Measurements from ENCODE around the gene BRME1.

The BRME1 gene

DNA sequence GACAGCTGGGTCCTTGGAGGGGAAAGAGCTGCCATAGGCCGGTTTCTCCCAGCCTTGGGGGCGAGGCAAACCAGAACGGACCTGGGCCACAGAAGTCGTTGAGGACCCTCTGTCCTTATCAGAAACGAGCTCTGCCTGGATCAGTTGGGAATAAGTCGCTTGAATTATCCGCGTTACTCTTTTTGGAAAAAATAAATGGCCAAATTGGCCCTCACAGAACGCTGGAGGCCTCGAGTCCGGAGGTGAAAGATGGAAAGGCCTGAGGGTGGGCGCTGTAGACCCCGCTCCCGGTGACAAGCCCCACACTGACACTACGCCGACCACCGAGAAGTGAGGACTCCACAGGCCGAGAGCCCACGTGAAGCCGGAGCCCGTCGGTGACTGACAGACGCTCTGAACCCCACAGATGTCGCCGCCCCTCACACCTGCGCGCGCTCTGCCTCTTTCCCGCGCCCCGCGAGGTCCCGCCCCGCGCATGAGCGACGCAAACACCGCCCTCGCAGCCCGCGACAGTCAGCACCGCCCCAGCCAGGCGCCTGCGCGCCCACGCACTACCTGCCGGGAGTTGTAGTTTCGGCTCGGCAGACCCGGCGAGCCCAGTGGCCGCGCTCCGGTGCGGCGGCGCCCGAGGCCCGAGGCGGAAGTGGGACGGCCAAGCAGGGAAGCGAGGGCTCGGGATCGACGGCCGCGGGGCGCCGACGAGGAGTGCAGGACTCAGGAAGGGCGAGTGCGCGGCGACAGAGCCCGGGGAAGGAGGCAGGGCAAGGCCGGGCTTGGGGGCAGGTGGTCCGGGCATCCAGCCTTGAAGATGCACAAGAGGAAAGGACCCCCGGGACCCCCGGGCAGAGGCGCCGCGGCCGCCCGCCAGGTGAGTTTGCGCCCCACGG, at the start of gene BRME1, which contains the start of gene CC2D1A:
TSS of gene BRME1 (minus strand) at position 484 of the 887 bp plus-strand sequence. CDS start 1,225 bp downstream, outside the sequence.
TSS of gene CC2D1A (plus strand) at position 568 of the 887 bp plus-strand sequence. CDS start at position 809, 241 bp downstream.
- peak; percentile 89 to 97 (median 92) for DNase-seq (ENCODE audit: low read depth in 4 of 4, low spot score in 1 of 4)

DNA sequence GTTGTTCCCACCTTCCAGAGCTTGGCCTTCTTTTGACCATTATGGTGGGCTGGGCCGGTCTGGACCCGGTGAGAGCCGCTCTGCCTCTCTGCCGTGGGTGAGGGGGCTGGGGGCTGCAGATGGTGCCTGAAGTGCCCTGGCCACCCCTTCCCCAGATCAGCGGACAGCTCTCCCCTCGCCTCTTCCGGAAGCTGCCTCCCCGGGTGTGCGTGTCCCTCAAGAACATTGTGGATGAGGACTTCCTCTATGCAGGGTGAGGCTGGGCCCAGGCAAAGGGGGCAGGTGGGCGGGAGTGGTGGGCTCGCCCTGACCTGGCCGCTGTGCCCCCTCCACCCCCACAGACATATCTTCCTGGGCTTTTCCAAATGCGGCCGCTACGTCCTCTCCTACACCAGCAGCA, 48.3 kb upstream of the BRME1 start:
- no peak for DNase-seq (ENCODE audit: low read depth in 4 of 4, low spot score in 1 of 4)

DNA sequence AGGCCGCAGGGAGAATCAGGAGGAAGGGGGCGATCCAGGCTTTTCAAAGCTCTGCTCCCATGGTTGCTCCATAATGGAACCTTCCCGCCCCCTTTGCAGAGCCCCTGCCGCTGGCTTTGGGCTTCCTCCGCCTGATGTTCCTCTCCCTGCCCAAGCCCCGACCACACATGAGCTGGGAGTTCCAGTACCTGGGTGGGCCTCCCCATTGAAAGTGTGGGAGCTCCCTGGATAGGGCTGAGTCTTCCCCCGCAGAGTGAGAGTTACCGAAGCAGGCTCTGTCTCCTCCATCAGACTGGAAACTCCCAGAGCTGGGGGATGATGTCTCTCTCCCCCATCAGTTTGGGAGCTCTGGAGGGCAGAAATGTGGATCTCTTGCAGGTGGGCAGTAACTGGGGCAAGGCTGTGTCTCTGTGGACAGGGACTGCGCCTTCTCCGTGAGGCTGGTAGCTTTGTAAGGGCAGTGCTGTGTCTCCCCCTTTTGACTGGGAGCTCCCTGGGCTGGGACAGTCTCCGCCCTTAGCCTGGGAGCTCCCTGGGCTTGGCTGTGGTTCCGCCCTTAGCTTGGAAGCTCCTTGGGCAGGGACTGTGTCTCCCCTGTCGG, 47.1 kb upstream of the BRME1 start:
- DNase-seq (ENCODE audit: low read depth in 4 of 4, low spot score in 1 of 4) = no peak

DNA sequence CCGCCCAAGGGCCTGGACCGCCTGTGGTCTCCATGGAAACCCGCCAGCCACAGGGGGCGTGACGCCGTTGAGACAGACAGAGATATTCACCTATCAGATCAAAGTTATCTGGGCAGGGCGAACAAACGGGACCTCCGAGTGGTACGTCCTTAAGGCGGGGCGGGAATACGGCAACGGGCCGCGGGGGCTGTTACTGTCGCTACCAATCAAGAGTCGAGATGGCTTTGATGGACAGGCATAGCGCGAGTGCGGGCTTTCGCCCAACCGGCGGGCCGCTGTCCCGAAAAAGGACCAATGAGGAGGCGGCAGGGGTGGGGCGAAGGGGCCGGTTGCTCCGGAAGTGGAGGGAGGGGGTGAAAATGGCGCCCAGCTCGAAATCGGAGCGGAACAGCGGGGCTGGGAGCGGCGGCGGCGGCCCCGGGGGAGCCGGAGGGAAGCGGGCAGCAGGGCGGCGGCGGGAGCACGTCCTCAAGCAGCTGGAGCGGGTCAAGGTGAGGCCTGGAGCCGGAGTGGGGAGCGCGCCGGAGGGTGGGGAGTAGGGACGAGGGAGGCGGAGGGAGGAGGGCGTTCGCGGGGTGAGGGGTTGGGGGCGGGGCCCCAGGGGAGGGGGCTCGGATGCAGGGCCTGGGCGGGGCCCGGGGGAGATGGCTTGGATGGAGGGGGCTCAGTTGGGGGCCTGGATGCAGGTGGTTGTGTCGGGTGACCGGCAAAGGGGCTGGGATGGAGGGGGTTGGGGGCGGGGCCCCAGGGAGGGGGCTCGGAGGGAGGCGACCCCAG, 46.4 kb upstream of the BRME1 start, which contains the start of gene DCAF15:
TSS of gene DCAF15 (plus strand) at position 356 of the 777 bp plus-strand sequence. CDS start at position 360, 4 bp downstream.
- peak; percentile 88 to 99 (median 98) for DNase-seq (ENCODE audit: low read depth in 4 of 4, low spot score in 1 of 4)

DNA sequence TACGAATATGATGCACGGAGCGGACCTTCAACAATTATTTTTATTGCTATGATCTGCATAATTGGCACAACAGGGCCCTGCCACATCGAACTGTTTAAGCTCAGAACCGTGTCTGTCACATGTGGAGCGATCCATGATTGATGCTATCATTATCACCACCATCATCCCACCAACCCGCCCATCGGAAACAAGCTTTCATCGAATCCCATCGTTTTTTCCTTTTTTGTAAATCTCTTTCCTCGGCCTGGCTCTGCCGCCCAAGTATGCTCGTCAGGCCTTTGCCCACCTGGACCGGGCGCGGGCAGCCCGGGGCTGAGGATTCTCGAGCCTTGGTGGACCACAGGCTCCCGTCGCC, 45.9 kb upstream of the BRME1 start:
- no peak for DNase-seq (ENCODE audit: low read depth in 4 of 4, low spot score in 1 of 4)

DNA sequence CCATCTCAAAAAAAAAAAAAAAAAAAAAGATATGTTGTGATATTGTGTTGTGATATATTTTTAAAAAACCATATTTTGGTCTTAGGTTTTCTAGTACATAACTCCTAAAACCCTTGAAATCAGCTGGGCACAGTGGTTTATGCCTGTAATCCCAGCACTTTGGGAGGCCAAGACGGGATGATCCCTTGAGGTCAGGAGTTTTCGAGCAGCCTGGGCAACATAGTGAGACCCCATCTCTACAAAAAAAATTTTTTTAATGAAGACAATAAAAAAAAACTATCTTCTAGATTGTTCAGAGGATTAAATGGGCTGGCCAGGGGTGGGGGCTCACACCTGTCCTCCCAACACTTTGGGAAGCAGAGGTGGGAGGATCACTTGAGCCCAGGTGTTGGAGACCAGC, 45.1 kb upstream of the BRME1 start:
- DNase-seq (ENCODE audit: low read depth in 4 of 4, low spot score in 1 of 4) = no peak

DNA sequence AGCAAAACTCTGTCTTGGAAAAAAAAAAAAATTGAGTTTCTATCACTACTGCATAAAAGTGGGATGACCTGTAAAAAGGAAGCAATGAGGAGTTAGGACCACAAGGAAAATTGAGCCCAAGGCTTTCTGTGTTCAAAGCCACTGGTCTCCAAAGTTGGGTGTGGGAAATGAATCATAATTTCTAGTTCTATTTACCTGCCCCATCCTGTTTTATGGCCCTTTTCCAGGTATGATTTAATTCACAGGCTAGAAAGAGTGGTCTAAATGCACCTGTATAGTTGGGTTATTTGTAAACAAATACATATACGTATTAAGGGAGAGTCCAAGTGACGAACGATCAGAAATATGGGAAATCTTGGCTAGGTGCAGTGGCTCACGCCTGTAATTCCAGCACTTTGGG, 40.5 kb upstream of the BRME1 start:
- no peak for DNase-seq (ENCODE audit: low read depth in 4 of 4, low spot score in 1 of 4)

DNA sequence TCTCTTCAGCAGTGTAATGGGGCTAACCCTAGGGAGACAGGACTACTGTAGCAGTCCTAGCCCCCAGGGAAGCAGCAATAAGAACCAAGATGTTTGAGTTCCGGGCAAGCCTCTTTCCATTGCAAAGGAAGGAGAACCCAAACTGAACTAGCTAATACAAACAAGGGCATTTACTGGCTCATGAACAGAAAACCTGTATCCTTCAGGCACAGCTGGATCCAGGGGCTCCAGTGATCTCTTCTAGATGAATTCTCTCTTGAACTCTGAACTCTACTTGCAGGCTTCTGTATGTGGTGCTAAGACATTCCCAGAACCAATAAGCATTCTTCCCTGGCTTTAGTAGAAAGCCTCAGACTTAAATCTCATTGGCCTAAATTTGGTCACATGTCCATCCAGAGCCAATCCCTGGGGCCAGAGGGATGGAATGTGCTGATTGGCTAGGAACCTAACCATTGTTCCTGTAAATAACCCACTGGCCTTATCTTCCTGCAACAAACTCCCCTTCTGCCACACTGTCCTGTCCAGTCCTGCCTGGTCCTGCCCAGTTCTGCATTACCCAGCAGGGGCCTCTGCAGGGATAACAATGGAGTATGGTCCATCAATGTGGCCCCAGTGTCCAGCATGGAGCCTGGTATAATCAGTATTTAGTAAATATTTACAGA, 36.2 kb upstream of the BRME1 start:
- DNase-seq (ENCODE audit: low read depth in 4 of 4, low spot score in 1 of 4) = no peak

DNA sequence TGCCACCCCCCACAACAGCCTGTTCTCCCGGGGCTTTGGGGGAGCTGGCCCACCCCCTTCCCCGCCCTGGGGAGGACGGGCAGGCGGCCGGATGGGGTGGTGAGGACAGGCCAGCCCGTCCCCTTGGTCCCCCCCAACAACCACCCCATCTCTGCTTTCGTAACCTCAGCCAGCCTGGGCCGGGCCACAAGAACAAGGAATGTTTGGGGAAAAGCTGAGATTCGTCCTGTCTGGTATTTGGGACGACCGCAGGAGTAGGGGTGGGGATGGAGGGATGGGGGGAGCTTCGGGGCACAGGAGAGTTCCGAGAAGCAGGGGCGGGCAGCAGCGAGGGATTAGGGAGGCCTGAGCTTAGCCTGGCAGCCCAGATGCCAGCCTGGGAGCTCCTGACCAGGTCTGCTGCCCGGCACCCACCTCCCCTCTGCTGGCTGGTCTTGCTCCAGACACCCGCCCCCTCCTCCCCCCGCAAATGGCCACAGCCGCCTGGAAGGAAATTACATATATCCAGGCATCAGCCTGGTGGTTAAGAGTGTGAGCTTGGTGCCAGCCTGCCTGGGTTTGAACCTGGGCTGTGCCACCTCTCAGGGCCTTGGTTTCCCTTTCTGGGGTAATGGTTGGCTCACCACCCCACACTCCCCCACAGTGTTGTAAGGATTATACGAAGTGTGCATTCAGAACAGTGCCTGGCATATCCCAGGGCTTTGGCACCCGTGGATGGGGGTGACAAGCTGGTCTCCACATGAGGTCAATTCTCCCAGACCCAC, 32.6 kb upstream of the BRME1 start, which contains the start of gene PODNL1:
TSS of gene PODNL1 (minus strand) at position 117 of the 764 bp plus-strand sequence. CDS start 236 bp downstream, outside the sequence.
- no peak for DNase-seq (ENCODE audit: low read depth in 4 of 4, low spot score in 1 of 4)

DNA sequence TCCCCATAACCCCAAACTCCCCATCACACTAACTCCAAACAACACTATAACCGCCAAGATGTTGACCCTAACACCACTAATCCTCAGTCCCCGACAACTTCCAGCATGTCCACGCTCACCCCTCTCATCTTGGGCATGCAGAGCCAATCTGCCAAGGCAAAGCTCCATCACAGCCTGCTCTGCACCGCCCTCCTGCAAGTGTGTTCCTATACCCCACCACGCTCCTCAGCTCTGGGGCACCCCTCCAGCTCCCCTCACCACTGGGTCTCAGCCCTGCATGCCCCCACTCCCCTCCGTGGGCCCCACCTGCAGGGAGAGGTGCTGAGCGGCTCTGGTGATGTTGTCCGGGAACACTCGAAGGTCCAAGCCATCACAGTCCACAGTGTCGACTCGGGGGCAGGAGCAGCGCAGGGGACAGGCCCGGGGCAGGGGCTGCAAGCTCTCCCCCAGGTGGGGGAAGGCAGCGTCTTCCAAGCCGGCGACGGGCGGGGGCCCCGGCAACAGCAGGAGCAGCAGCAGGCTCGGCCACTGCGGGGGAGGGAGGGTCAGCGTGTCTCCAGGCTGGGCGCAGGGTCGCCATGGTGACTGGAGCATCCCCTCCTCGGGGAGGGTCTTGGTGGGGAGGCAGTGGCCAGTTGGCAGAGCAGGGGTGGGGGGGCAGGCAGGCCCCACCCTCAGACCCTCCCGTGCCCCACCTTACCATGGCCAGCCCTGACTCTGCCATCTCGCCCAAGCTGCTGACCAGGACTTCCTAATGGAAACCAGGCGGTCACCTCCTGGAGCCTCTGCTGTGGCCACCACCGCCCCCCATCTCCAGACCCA, 31.8 kb upstream of the BRME1 start:
- no peak for DNase-seq (ENCODE audit: low read depth in 4 of 4, low spot score in 1 of 4)

DNA sequence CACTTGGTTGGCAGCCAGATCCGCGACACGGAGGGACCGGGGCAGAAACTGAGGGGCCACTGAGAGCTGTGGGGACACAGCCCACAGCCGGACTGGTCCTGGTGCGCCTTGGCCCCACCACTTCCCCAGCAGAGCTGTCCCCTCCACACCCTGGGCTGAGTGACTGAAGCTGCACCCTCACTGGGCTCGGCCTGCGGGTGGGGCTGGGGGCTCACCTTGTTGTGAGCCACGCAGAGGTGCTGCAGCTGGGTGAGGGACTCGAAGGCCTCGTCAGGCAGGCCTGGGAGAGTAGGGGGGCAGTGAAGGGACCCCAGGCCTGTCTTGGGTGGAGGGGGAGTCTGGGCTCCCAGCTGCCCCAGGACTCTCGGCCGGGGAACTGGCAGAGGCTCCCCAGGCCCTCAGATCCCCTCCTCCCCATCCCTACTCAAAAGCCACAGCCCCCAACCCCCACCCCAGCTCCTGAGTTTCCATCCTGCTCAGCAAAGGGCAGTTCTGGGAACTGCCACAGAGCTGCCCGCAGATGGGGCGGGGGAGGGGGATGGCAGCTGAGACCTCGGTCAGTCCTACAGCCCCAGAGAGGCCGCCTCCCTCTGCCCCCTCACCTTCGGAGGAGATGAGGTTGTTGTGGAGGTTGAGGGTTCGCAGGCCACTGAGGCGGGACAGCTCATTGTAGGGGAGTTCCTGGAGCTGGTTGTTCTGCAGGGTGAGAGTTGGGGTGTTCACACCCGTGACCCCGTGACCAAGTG, 30.0 kb upstream of the BRME1 start:
- DNase-seq (ENCODE audit: low read depth in 4 of 4, low spot score in 1 of 4) = no peak

DNA sequence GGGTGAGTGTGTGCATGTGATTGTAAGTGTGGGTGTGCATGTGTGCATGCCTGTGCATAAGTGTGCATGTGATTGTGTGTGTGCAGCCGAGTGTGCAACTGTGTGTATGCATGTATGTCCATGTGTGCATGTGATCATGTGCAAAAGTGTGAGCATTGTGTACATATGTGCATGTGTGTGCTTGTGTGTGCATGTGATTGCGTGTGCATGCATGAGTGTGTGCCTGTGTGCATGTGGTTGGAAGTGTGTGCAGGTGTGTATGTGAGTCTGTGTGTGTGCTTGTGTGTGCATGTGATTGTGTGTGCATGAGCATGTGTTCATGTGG, 28.8 kb upstream of the BRME1 start:
- no peak for DNase-seq (ENCODE audit: low read depth in 4 of 4, low spot score in 1 of 4)

DNA sequence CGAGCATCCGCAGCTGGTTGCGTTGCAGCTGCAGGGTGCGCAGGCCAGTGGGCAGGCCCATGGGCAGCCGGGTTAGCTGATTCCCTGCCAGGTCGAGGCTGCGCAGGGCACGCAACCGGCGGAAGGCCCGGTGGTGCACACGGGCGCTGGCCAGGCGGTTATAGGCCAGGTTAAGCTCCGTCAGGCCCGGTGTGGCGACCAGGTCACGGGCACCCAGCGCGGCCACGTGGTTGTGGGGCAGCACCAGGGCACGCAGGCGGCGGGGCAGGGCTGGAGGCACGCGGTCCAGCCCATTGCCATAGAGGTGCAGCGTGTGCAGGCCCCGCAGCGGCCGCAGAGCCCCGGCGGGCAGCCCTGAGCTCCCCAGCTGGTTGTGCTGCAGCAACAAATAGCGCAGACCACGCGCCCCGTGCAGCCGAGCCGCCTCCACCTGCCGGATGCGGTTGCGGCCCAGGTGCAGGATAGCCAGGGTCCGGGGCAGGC, 27.0 kb upstream of the BRME1 start:
- no peak for DNase-seq (ENCODE audit: low read depth in 4 of 4, low spot score in 1 of 4)

DNA sequence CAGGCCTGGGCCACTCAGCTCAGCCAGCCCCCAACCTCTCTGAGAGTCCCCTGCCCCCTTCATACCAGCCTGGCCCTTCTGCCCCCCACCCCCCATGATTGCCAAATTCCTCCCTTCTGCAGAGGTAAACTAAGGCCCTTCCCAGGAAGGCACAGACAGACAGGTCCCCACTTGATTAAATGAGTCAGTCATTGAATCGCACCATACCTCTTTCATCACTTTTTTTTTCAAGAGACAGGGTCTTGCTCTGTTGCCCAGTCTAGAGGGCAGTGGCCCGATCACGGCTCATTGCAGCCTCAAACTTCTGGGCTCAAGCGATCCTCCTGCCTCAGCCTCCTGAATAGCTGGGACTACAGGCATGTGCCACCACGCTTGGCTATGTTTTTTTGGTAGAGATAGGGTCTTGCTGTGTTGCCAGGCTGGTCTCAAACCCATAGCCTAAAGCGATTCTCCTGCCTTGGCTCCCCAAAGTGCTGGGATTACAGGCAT, 26.3 kb upstream of the BRME1 start:
- no peak for DNase-seq (ENCODE audit: low read depth in 4 of 4, low spot score in 1 of 4)

DNA sequence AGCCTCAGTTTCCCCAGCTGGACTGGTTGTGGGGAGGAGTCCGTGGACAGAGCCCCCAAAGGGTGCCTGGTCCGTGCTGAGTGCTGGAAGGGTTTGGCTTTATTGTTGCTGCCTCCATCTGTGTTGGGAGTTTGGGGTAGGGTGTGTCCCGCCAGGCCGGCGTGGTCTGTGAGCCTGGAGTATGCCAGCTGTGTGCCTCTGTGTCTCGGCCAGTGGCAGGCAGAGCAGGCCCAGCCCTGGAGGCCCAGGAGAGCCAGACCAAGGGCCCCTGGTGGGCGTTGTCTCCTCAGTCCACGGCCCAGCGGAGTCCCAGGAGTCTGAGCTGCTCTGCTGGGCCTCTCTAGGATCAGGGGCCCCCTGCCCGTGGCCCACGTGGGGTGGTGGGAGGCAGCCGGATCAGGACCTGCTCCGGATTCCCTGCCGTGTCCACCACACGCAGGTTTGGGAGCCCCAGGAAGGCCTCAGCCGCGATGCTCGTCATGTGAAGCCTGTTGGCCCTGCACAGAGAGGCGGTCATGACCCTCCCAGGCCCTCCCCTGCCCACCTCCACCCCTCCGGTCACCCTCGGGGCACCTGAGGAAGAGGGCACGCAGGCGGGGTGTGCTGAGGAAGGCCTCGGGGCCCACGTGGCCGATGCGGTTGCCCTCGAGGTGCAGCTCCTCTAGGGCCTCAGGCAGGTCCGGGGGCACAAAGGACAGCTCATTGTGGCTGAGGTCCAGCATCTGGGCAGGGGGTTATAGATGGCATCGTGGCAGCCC, 25.7 kb upstream of the BRME1 start:
- DNase-seq (ENCODE audit: low read depth in 4 of 4, low spot score in 1 of 4) = no peak

DNA sequence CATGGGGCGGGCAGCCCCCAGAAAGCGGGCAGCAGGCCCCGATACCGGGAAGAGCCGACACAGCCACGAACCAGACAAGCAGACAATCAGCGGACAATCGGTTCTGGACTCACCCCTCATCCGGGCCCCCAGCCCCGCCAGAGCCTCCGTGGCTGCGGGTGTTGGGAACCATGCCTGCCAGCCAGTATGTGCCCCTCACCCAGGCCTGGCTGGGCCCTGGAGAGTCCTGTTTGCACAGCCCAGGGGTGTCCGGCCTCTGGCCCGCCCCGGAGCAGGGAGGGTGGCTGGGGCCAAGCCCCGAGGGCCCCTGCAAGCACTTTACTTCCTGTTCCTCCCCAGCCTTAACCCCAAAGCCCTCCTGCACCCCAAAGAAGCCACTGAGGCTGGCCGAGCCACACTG, 24.5 kb upstream of the BRME1 start:
- DNase-seq (ENCODE audit: low read depth in 4 of 4, low spot score in 1 of 4) = no peak

DNA sequence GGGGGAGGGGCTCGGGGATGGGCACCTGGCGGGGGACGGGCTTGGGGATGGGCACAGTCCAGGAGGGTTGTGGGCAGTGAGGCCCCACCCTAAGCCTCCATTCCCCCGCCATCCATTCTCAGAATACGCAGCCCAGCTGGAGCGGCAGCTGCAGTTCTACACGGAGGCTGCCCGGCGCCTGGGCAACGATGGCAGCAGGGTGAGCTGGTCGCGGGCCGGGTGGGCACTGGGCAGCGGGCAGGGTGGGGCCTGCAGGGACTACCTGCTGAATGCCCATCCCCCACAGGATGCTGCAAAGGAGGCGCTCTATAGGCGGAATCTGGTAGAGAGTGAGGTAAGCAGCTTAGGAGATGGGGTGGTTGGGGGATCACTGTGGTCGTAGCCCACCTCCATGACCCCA, 24.0 kb upstream of the BRME1 start:
- no peak for DNase-seq (ENCODE audit: low read depth in 4 of 4, low spot score in 1 of 4)

DNA sequence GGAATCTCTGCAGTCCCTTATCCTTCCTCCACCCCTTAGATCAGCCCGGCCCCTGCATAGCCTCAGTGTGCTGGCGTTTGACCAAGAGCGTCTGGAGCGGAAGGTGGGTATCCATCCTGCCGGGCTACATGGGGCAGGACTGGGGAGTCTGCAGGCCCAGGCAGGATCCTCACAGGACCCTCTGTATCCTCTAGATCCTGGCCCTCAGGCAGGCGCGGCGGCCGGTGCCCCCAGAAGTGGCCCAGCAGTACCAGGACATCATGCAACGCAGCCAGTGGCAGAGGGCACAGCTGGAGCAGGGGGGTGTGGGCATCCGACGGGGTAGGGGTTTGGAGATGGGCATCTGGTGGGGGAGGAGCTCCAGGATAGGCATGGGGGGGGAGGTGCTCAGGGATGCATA, 23.4 kb upstream of the BRME1 start:
- DNase-seq (ENCODE audit: low read depth in 4 of 4, low spot score in 1 of 4) = no peak

Measured in stimulated activated CD4-positive, alpha-beta T cell treated with anti-CD3 and anti-CD28 coated beads, Interleukin-1b, Interleukin-23, amount 100 ng/mL, for 24 hours (primary cell).